H9 (cell line): ENCODE measurements around the gene KRTAP1-1. TPM values are rescaled to one million over a fixed set of nuclear protein-coding genes. Genes with fewer than 3 reads are reported as not detected.

Experiments
- DNase-seq: peaks from one replicate; pipeline ENCODE4 v3.0.0-alpha.2; 2017
- H2AFZ ChIP-seq: one replicate; pipeline ENCODE4 v1.6.1; 2013; ENCODE audit warnings: mild to moderate bottlenecking, low read length, control low read depth, moderate library complexity
- H2AK5ac ChIP-seq: 2 replicates; pipeline ENCODE4 v1.6.1; 2013; ENCODE audit warnings: low read length, control low read depth, mixed read lengths; ENCODE audit not compliant: insufficient read length
- H2BK120ac ChIP-seq: one replicate; pipeline ENCODE4 v1.6.1; 2013; ENCODE audit warnings: low read depth, mild to moderate bottlenecking, low read length, control low read depth, inconsistent platforms; ENCODE audit not compliant: poor library complexity, severe bottlenecking
- H2BK12ac ChIP-seq: 2 replicates; pipeline ENCODE4 v1.6.1; 2013; ENCODE audit warnings: low read length, control low read depth, mixed read lengths, low read depth; ENCODE audit not compliant: insufficient read length
- H2BK15ac ChIP-seq: 2 replicates; pipeline ENCODE4 v1.6.1; 2013; ENCODE audit warnings: low read depth, low read length, control low read depth
- H2BK20ac ChIP-seq: one replicate; pipeline ENCODE4 v1.6.1; 2013; ENCODE audit warnings: low read depth, mild to moderate bottlenecking, low read length, control low read depth, inconsistent platforms; ENCODE audit not compliant: poor library complexity, severe bottlenecking
- H2BK5ac ChIP-seq: 2 replicates; pipeline ENCODE4 v1.6.1; 2013; ENCODE audit warnings: low read length, control low read depth, mixed read lengths; ENCODE audit not compliant: insufficient read length
- H3K14ac ChIP-seq: 2 replicates; pipeline ENCODE4 v1.6.1; 2013; ENCODE audit warnings: low read length, control low read depth; ENCODE audit not compliant: insufficient read depth
- H3K18ac ChIP-seq: 2 replicates; pipeline ENCODE4 v1.6.1; 2013; ENCODE audit warnings: low read depth, mild to moderate bottlenecking, mixed read lengths, low read length, control low read depth; ENCODE audit not compliant: insufficient read length
- H3K23ac ChIP-seq: 2 replicates; pipeline ENCODE4 v1.6.1; 2013; ENCODE audit warnings: low read length, control low read depth, mixed read lengths, low read depth; ENCODE audit not compliant: insufficient read length
- H3K23me2 ChIP-seq: 2 replicates; pipeline ENCODE4 v1.6.1; 2013; ENCODE audit warnings: low read depth, mild to moderate bottlenecking, mixed read lengths, low read length, control low read depth; ENCODE audit not compliant: insufficient read length, poor library complexity, severe bottlenecking
- H3K27ac ChIP-seq: 2 replicates; pipeline ENCODE4 v1.5.1; 2013; ENCODE audit warnings: low read length, control low read depth, mixed read lengths, low read depth; ENCODE audit not compliant: insufficient read length
- H3K27me3 ChIP-seq: 2 replicates; pipeline ENCODE4 v1.6.1; 2013; ENCODE audit warnings: low read length, control low read depth, inconsistent platforms; ENCODE audit not compliant: insufficient read depth
- H3K4ac ChIP-seq: 2 replicates; pipeline ENCODE4 v1.6.1; 2013; ENCODE audit warnings: low read depth, mild to moderate bottlenecking, control low read depth, inconsistent platforms, low read length, moderate library complexity
- H3K4me1 ChIP-seq: 2 replicates; pipeline ENCODE4 v1.6.1; 2013; ENCODE audit warnings: low read length, control low read depth, inconsistent platforms; ENCODE audit not compliant: insufficient read depth
- H3K4me2 ChIP-seq: 2 replicates; pipeline ENCODE4 v1.6.1; 2013; ENCODE audit warnings: low read length, control low read depth, mixed read lengths; ENCODE audit not compliant: insufficient read length, insufficient read depth
- H3K56ac ChIP-seq: 2 replicates; pipeline ENCODE4 v1.6.1; 2013; ENCODE audit warnings: low read depth, mild to moderate bottlenecking, mixed read lengths, low read length, control low read depth; ENCODE audit not compliant: insufficient read length
- H3K79me1 ChIP-seq: 2 replicates; pipeline ENCODE4 v1.6.1; 2013; ENCODE audit warnings: low read depth, mild to moderate bottlenecking, moderate library complexity, low read length, control low read depth, inconsistent platforms; ENCODE audit not compliant: insufficient read depth, poor library complexity, severe bottlenecking
- H3K79me2 ChIP-seq: 2 replicates; pipeline ENCODE4 v1.6.1; 2013; ENCODE audit warnings: low read length, control low read depth, inconsistent platforms; ENCODE audit not compliant: insufficient read depth
- H3K9ac ChIP-seq: 2 replicates; pipeline ENCODE4 v1.6.1; 2013; ENCODE audit warnings: low read length, control low read depth, mixed read lengths; ENCODE audit not compliant: insufficient read length; ENCODE audit errors: extremely low read depth
- H3K9me3 ChIP-seq: one replicate; pipeline ENCODE4 v1.6.1; 2013; ENCODE audit warnings: low read depth, low read length, inconsistent platforms; ENCODE audit not compliant: control insufficient read depth
- H3T11ph ChIP-seq: one replicate; pipeline ENCODE4 v1.6.1; 2013; ENCODE audit warnings: mild to moderate bottlenecking, low read length, control low read depth, inconsistent platforms
- H4K20me1 ChIP-seq: one replicate; pipeline ENCODE4 v1.6.1; 2013; ENCODE audit not compliant: control insufficient read depth, insufficient read length, insufficient read depth
- H4K5ac ChIP-seq: 2 replicates; pipeline ENCODE4 v1.6.1; 2013; ENCODE audit warnings: low read depth, mild to moderate bottlenecking, mixed read lengths, low read length, control low read depth; ENCODE audit not compliant: insufficient read length
- H4K8ac ChIP-seq: replicated peaks from 2 replicates; pipeline ENCODE4 v1.6.1; 2013; ENCODE audit warnings: low read length, control low read depth, mixed read lengths, low read depth; ENCODE audit not compliant: insufficient read length
- H4K91ac ChIP-seq: 2 replicates; pipeline ENCODE4 v1.6.1; 2013; ENCODE audit warnings: low read depth, mild to moderate bottlenecking, moderate library complexity, mixed read lengths, low read length, control low read depth; ENCODE audit not compliant: insufficient read length
- H3K27ac Mint-ChIP-seq, 3 experiments: 2 replicates in 2 of 3; 3 replicates in 1 of 3; pipeline ENCODE4 v1.8.0; 2020 to 2021; ENCODE audit warnings: mixed read lengths in 3 of 3, mild to moderate bottlenecking in 1 of 3, moderate library complexity in 1 of 3
- H3K27me3 Mint-ChIP-seq: 2 replicates; pipeline ENCODE4 v1.8.0; 2021; ENCODE audit warnings: low read depth, mild to moderate bottlenecking, moderate library complexity, mixed read lengths
- H3K36me3 Mint-ChIP-seq, 3 experiments: 2 replicates in 2 of 3; 3 replicates in 1 of 3; pipeline ENCODE4 v1.8.0; 2020 to 2021; ENCODE audit warnings: low read depth in 3 of 3, mixed read lengths in 3 of 3; ENCODE audit not compliant: insufficient read depth in 1 of 3
- H3K4me1 Mint-ChIP-seq, 2 experiments: 2 replicates each; pipeline ENCODE4 v1.8.0; 2020; ENCODE audit warnings: mixed read lengths in 2 of 2
- H3K4me3 Mint-ChIP-seq, 2 experiments: 2 replicates in 1 of 2; 3 replicates in 1 of 2; pipeline ENCODE4 v1.8.0; 2020 to 2021; ENCODE audit warnings: mild to moderate bottlenecking in 2 of 2, mixed read lengths in 2 of 2, moderate library complexity in 1 of 2
- H3K9me3 Mint-ChIP-seq, 2 experiments: 2 replicates in 1 of 2; 3 replicates in 1 of 2; pipeline ENCODE4 v1.8.0; 2020; ENCODE audit warnings: mild to moderate bottlenecking in 2 of 2, mixed read lengths in 2 of 2, moderate library complexity in 1 of 2
- WGBS: extraction: QIAGEN DNeasy Blood & Tissue Kit; methylation state at CpG from one replicate; pipeline ENCODE4 v1.1.7; 2013; ENCODE audit warnings: missing lambda C conversion rate, low lambda C conversion rate, mixed read lengths; ENCODE audit not compliant: insufficient read length; ENCODE audit errors: extremely low coverage; 5-methylcytosine and 5-hydroxymethylcytosine counted together
- total RNA-seq: library from RNA; stranded (reverse); gene quantifications from 2 replicates; pipeline ENCODE4 v1.2.1, GENCODE V29; 2021
- TF ChIP-seq, protein P1 (sequence below): fragments of 200-600 bp; sonication (generic); conservative IDR thresholded peaks from 3 replicates; pipeline ENCODE4 v1.8.0; 2021; ENCODE audit warnings: antibody characterized with exemption, mild to moderate bottlenecking

KRTAP1-1 gene
- total RNA-seq, 1 experiment from 2014 or later, result not detected

DNA sequence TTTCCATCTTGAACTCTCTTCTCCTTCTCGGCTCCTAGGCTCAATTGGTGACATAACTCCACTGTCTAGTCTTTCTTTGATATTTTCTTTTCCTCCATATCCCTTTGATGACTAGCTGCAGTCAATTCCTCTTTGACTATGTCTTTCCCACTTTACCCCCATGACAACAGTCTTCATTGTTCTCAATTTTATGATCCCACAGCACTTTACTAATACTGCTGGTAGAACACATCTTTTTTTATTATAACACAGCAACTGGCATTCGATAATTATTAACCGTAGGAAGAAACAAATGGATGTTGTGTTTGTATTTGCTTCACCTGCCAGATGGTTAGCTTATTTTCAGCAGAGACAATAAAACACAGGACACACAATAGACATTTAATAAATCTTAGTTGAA is 48.6 kb downstream of the KRTAP1-1 start:
- H3K23me2 ChIP-seq, result no peaks in the 10 kb centered on the region
- no peak overlapping the region for H3K23ac ChIP-seq
- H3K4me1 ChIP-seq, result no peaks in the 10 kb centered on the region
- no peak overlapping the region for H4K91ac ChIP-seq
- no peak overlapping the region for H3K4ac ChIP-seq
- no peak overlapping the region for H4K5ac ChIP-seq
- no peak overlapping the region for H2AK5ac ChIP-seq
- no peaks in the 10 kb centered on the region for H3K27me3 ChIP-seq
- no peak overlapping the region for H2BK120ac ChIP-seq
- no peak overlapping the region for H3K4me2 ChIP-seq
- no peak overlapping the region for H2BK20ac ChIP-seq
- H3T11ph ChIP-seq, result no peak overlapping the region
- Mint-ChIP-seq H3K9me3 (no peaks in the 10 kb centered on the region), H3K4me3 (no peak overlapping the region), H3K27me3 (no peaks in the 10 kb centered on the region; the same call in 1 of the 2 replicates), H3K27ac (no peak overlapping the region), H3K4me1 (peaks cover 0 to 3% of the 10 kb centered on the region in 2 experiments; a peak in 1 of 4 replicates), H3K36me3 (no peaks in the 10 kb centered on the region; a peak in 1 of 7 replicates)
- H3K9me3 ChIP-seq, result no peaks in the 10 kb centered on the region
- TF ChIP-seq, protein P1, sequence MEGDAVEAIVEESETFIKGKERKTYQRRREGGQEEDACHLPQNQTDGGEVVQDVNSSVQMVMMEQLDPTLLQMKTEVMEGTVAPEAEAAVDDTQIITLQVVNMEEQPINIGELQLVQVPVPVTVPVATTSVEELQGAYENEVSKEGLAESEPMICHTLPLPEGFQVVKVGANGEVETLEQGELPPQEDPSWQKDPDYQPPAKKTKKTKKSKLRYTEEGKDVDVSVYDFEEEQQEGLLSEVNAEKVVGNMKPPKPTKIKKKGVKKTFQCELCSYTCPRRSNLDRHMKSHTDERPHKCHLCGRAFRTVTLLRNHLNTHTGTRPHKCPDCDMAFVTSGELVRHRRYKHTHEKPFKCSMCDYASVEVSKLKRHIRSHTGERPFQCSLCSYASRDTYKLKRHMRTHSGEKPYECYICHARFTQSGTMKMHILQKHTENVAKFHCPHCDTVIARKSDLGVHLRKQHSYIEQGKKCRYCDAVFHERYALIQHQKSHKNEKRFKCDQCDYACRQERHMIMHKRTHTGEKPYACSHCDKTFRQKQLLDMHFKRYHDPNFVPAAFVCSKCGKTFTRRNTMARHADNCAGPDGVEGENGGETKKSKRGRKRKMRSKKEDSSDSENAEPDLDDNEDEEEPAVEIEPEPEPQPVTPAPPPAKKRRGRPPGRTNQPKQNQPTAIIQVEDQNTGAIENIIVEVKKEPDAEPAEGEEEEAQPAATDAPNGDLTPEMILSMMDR, result no peak
- no peak overlapping the region for H2BK12ac ChIP-seq
- no peak overlapping the region for H3K27ac ChIP-seq
- no peak overlapping the region for H3K14ac ChIP-seq
- no peaks in the 10 kb centered on the region for H3K79me1 ChIP-seq
- no peak overlapping the region for H4K8ac ChIP-seq
- no peak overlapping the region for H2BK15ac ChIP-seq
- no peak overlapping the region for H3K9ac ChIP-seq
- no peak overlapping the region for H2BK5ac ChIP-seq
- no CpG with 5 or more reads among the region's 3 CpGs for WGBS
- H3K56ac ChIP-seq, result no peak overlapping the region
- no peak for DNase-seq
- no peak overlapping the region for H3K18ac ChIP-seq
- no peak overlapping the region for H2AFZ ChIP-seq
- no peaks in the 10 kb centered on the region for H3K79me2 ChIP-seq
- H4K20me1 ChIP-seq, result no peaks in the 10 kb centered on the region

Other genes starting within 250 kb of the KRTAP1-1 start
- gene KRT28, start 241.5 kb downstream of the KRTAP1-1 start, total RNA-seq, result not detected in 2 replicates
- 24.0 and 28.4 TPM in 2 replicates for gene KRT10, start 218.8 kb downstream of the KRTAP1-1 start, total RNA-seq
- gene KRT12, start 174.2 kb downstream of the KRTAP1-1 start, total RNA-seq, result not detected in 2 replicates
- gene KRT20, start 156.2 kb downstream of the KRTAP1-1 start, total RNA-seq, result not detected in 2 replicates
- gene KRT23, start 103.8 kb downstream of the KRTAP1-1 start, total RNA-seq, result not detected in 2 replicates
- not detected in 2 replicates for gene KRT39, start 74.5 kb downstream of the KRTAP1-1 start, total RNA-seq
- gene KRT40, start 57.1 kb downstream of the KRTAP1-1 start, total RNA-seq, result not detected in 2 replicates
- gene KRTAP3-3, start 47.3 kb downstream of the KRTAP1-1 start, total RNA-seq, result not detected in 2 replicates
- gene KRTAP3-2, start 41.5 kb downstream of the KRTAP1-1 start, total RNA-seq, result not detected in 2 replicates
- not detected in 2 replicates for gene KRTAP3-1, start 32.3 kb downstream of the KRTAP1-1 start, total RNA-seq
- not detected in 2 replicates for gene KRTAP1-5, start 14.2 kb downstream of the KRTAP1-1 start, total RNA-seq
- gene KRTAP1-4, start 11.3 kb downstream of the KRTAP1-1 start, total RNA-seq, result not detected in 2 replicates
- gene KRTAP1-3, start 6.6 kb downstream of the KRTAP1-1 start, total RNA-seq, result not detected in 2 replicates
- gene KRTAP2-1, start 5.9 kb upstream of the KRTAP1-1 start, total RNA-seq, result not detected in 2 replicates
- not detected in 2 replicates for gene KRTAP2-2, start 13.8 kb upstream of the KRTAP1-1 start, total RNA-seq
- gene KRTAP2-3, start 18.7 kb upstream of the KRTAP1-1 start, total RNA-seq, result not detected in 2 replicates
- gene KRTAP2-4, start 24.4 kb upstream of the KRTAP1-1 start, total RNA-seq, result not detected in 2 replicates
- not detected in 2 replicates for gene KRTAP4-7, start 42.7 kb upstream of the KRTAP1-1 start, total RNA-seq
- gene KRTAP4-8, start 56.7 kb upstream of the KRTAP1-1 start, total RNA-seq, result not detected in 2 replicates
- gene KRTAP4-16, start 60.8 kb upstream of the KRTAP1-1 start, total RNA-seq, result not detected in 2 replicates
- gene KRTAP4-9, start 63.9 kb upstream of the KRTAP1-1 start, total RNA-seq, result not detected in 2 replicates
- not detected in 2 replicates for gene KRTAP4-11, start 76.9 kb upstream of the KRTAP1-1 start, total RNA-seq
- gene KRTAP4-12, start 82.7 kb upstream of the KRTAP1-1 start, total RNA-seq, result not detected in 2 replicates
- gene KRTAP4-6, start 99.1 kb upstream of the KRTAP1-1 start, total RNA-seq, result not detected in 2 replicates
- gene KRTAP4-5, start 108.4 kb upstream of the KRTAP1-1 start, total RNA-seq, result not detected in 2 replicates
- not detected in 2 replicates for gene KRTAP4-4, start 119.3 kb upstream of the KRTAP1-1 start, total RNA-seq
- not detected in 2 replicates for gene KRTAP4-3, start 126.8 kb upstream of the KRTAP1-1 start, total RNA-seq
- gene KRTAP4-2, start 136.8 kb upstream of the KRTAP1-1 start, total RNA-seq, result not detected in 2 replicates
- not detected in 2 replicates for gene KRTAP4-1, start 143.5 kb upstream of the KRTAP1-1 start, total RNA-seq
- not detected in 2 replicates for gene KRTAP9-1, start 148.4 kb upstream of the KRTAP1-1 start, total RNA-seq
- gene KRTAP9-2, start 185.2 kb upstream of the KRTAP1-1 start, total RNA-seq, result not detected in 2 replicates
- not detected in 2 replicates for gene KRTAP9-3, start 191.0 kb upstream of the KRTAP1-1 start, total RNA-seq
- not detected in 2 replicates for gene KRTAP9-8, start 196.5 kb upstream of the KRTAP1-1 start, total RNA-seq
- gene KRTAP9-4, start 208.2 kb upstream of the KRTAP1-1 start, total RNA-seq, result not detected in 2 replicates
- not detected in 2 replicates for gene KRTAP9-9, start 213.9 kb upstream of the KRTAP1-1 start, total RNA-seq
- gene KRTAP9-6, start 223.9 kb upstream of the KRTAP1-1 start, total RNA-seq, result not detected in 2 replicates
- gene KRTAP9-7, start 234.2 kb upstream of the KRTAP1-1 start, total RNA-seq, result not detected in 2 replicates